ENCODE results near the gene ADGRG6.
"Not testable (repeated sequence)": the region's sequence is repeated elsewhere in the genome, so short reads cannot be mapped to it uniquely, and the experiment has no call there.

- not testable (repeated sequence) for TF ChIP-seq EZH2 (IDR thresholded peaks at IDR 0.05); POLR2AphosphoS5 (IDR thresholded peaks at IDR 0.05; ENCODE audit: borderline replicate concordance, low read depth, low read length)
Measured at GRCh38 chr6:142283138-142283537, 18.7 kb upstream of the ADGRG6 start.

Data from SK-N-MC (cell line).